ENCODE results near the gene AFG3L2. TPM values are rescaled to one million over a fixed set of nuclear protein-coding genes. Genes with fewer than 3 reads are reported as not detected.

Gene AFG3L2
- total and polyA plus RNA-seq, 2 of the 13 experiments (the other 11 are each of a cell fraction or from before 2014, with no cell fraction given): 28.6 to 86.9 TPM

DNA sequence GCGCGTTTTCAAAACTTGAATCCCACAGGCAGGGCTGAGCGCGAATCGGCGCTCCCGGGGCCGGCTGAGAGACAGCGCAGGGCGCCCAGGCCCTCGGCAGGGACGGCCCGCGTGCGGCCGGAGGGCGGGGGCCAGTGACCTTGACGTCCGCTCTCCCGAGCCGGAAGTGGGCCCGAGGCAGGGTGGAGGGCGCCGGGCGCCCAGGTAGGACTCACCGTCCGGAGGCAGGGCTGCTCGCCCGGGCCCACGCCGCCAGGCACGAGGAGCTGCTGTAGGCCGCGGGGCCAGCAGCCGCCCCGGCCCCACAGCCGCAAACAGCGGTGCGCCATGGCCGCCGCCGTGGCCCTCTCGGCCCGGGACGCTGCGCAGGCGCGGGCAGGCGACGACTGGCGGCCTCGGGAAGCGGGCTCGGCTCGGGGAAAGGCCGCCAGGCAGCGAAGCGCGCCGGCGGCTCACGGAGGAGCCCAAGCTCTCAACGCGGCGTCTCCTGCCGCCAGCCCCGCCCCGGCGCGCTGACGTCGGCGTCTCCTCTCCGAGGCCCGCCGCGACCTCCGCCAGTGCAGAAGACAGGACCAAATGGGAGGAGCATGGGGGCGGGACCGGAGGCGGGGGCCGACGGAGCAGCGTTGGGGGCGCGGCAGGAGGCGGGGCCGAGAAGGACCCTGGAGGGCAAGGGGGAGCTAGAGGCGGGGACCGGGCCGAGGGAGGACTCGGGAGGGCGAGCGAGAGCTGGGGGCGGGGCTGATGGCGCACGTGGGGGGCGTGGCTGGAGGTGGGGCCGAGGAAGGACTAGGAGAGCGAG, at the start of gene AFG3L2 (continued):
- TF ChIP-seq, protein P1, sequence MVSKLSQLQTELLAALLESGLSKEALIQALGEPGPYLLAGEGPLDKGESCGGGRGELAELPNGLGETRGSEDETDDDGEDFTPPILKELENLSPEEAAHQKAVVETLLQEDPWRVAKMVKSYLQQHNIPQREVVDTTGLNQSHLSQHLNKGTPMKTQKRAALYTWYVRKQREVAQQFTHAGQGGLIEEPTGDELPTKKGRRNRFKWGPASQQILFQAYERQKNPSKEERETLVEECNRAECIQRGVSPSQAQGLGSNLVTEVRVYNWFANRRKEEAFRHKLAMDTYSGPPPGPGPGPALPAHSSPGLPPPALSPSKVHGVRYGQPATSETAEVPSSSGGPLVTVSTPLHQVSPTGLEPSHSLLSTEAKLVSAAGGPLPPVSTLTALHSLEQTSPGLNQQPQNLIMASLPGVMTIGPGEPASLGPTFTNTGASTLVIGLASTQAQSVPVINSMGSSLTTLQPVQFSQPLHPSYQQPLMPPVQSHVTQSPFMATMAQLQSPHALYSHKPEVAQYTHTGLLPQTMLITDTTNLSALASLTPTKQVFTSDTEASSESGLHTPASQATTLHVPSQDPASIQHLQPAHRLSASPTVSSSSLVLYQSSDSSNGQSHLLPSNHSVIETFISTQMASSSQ (IDR thresholded peaks at IDR 0.05; ENCODE audit: low read depth): no peak
- TF ChIP-seq, protein P1 (CRISPR knock-in tag; IDR thresholded peaks at IDR 0.05; ENCODE audit: borderline replicate concordance): no peak
- TF ChIP-seq, protein P2, sequence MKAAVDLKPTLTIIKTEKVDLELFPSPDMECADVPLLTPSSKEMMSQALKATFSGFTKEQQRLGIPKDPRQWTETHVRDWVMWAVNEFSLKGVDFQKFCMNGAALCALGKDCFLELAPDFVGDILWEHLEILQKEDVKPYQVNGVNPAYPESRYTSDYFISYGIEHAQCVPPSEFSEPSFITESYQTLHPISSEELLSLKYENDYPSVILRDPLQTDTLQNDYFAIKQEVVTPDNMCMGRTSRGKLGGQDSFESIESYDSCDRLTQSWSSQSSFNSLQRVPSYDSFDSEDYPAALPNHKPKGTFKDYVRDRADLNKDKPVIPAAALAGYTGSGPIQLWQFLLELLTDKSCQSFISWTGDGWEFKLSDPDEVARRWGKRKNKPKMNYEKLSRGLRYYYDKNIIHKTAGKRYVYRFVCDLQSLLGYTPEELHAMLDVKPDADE (CRISPR knock-in tag; IDR thresholded peaks at IDR 0.05): 0 out of 2 replicates have a peak, but pooled peaks have one; percentile 11
- TF ChIP-seq SYNCRIP (IDR thresholded peaks at IDR 0.05; ENCODE audit: insufficient read depth, low read depth, low read length): no peak
- peak; percentile 84; the same call in 1 of the 2 replicates for TF ChIP-seq ARNTL (CRISPR knock-in tag; IDR thresholded peaks at IDR 0.05)
- no peak for TF ChIP-seq RARA (CRISPR knock-in tag; IDR thresholded peaks at IDR 0.05)
- TF ChIP-seq, protein P3, sequence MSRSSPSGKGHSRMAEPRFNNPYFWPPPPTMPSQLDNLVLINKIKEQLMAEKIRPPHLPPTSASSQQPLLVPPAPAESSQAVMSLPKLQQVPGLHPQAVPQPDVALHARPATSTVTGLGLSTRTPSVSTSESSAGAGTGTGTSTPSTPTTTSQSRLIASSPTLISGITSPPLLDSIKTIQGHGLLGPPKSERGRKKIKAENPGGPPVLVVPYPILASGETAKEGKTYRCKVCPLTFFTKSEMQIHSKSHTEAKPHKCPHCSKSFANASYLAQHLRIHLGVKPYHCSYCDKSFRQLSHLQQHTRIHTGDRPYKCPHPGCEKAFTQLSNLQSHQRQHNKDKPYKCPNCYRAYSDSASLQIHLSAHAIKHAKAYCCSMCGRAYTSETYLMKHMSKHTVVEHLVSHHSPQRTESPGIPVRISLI (CRISPR knock-in tag; IDR thresholded peaks at IDR 0.05; ENCODE audit: borderline replicate concordance): no peak
- TF ChIP-seq, protein P4, sequence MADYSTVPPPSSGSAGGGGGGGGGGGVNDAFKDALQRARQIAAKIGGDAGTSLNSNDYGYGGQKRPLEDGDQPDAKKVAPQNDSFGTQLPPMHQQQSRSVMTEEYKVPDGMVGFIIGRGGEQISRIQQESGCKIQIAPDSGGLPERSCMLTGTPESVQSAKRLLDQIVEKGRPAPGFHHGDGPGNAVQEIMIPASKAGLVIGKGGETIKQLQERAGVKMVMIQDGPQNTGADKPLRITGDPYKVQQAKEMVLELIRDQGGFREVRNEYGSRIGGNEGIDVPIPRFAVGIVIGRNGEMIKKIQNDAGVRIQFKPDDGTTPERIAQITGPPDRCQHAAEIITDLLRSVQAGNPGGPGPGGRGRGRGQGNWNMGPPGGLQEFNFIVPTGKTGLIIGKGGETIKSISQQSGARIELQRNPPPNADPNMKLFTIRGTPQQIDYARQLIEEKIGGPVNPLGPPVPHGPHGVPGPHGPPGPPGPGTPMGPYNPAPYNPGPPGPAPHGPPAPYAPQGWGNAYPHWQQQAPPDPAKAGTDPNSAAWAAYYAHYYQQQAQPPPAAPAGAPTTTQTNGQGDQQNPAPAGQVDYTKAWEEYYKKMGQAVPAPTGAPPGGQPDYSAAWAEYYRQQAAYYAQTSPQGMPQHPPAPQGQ (CRISPR knock-in tag; IDR thresholded peaks at IDR 0.05; ENCODE audit: borderline replicate concordance): peak; percentile 22; the same call in 1 of the 2 replicates
- TF ChIP-seq, protein P5, sequence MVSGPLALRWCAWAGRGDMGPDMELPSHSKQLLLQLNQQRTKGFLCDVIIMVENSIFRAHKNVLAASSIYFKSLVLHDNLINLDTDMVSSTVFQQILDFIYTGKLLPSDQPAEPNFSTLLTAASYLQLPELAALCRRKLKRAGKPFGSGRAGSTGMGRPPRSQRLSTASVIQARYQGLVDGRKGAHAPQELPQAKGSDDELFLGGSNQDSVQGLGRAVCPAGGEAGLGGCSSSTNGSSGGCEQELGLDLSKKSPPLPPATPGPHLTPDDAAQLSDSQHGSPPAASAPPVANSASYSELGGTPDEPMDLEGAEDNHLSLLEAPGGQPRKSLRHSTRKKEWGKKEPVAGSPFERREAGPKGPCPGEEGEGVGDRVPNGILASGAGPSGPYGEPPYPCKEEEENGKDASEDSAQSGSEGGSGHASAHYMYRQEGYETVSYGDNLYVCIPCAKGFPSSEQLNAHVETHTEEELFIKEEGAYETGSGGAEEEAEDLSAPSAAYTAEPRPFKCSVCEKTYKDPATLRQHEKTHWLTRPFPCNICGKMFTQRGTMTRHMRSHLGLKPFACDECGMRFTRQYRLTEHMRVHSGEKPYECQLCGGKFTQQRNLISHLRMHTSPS (CRISPR knock-in tag; IDR thresholded peaks at IDR 0.05; ENCODE audit: low read depth): no peak; the same call in 1 of the 2 replicates
- no peak; the same call in 1 of the 2 replicates for TF ChIP-seq ERF (CRISPR knock-in tag; IDR thresholded peaks at IDR 0.05)
- TF ChIP-seq, protein P6, sequence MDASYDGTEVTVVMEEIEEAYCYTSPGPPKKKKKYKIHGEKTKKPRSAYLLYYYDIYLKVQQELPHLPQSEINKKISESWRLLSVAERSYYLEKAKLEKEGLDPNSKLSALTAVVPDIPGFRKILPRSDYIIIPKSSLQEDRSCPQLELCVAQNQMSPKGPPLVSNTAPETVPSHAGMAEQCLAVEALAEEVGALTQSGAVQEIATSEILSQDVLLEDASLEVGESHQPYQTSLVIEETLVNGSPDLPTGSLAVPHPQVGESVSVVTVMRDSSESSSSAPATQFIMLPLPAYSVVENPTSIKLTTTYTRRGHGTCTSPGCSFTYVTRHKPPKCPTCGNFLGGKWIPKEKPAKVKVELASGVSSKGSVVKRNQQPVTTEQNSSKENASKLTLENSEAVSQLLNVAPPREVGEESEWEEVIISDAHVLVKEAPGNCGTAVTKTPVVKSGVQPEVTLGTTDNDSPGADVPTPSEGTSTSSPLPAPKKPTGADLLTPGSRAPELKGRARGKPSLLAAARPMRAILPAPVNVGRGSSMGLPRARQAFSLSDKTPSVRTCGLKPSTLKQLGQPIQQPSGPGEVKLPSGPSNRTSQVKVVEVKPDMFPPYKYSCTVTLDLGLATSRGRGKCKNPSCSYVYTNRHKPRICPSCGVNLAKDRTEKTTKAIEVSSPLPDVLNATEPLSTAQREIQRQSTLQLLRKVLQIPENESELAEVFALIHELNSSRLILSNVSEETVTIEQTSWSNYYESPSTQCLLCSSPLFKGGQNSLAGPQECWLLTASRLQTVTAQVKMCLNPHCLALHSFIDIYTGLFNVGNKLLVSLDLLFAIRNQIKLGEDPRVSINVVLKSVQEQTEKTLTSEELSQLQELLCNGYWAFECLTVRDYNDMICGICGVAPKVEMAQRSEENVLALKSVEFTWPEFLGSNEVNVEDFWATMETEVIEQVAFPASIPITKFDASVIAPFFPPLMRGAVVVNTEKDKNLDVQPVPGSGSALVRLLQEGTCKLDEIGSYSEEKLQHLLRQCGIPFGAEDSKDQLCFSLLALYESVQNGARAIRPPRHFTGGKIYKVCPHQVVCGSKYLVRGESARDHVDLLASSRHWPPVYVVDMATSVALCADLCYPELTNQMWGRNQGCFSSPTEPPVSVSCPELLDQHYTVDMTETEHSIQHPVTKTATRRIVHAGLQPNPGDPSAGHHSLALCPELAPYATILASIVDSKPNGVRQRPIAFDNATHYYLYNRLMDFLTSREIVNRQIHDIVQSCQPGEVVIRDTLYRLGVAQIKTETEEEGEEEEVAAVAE (CRISPR knock-in tag; IDR thresholded peaks at IDR 0.05; ENCODE audit: borderline replicate concordance): no peak
- TF ChIP-seq ZMYM2 (CRISPR knock-in tag; IDR thresholded peaks at IDR 0.05): no peak

Measured in HepG2 (cell line).